GM23248 (cell line): ENCODE data around the gene RMND5A.

Experiments
- EZH2 ChIP-seq: fragments of 200-600 bp; sonication (generic); IDR thresholded peaks from 2 replicates; pipeline ENCODE4 v1.6.1; 2018; ENCODE audit warnings: antibody characterized with exemption, mild to moderate bottlenecking; ENCODE audit not compliant: insufficient read depth, poor library complexity, severe bottlenecking
- EZH2phosphoT487 ChIP-seq: fragments of 200-600 bp; sonication (generic); IDR thresholded peaks from 2 replicates; pipeline ENCODE4 v1.6.1; 2018; ENCODE audit warnings: antibody characterized with exemption, moderate library complexity, mild to moderate bottlenecking, low read depth; ENCODE audit not compliant: insufficient read depth

GRCh38 chr2:86700690-86701089 lies 19.4 kb upstream of the RMND5A start:
- no peak for TF ChIP-seq EZH2
- TF ChIP-seq EZH2phosphoT487, result no peak
